ENCODE data around the gene METAP1D. TPM values are rescaled to one million over a fixed set of nuclear protein-coding genes. Genes with fewer than 3 reads are reported as not detected.
"Not testable (repeated sequence)": the region's sequence is repeated elsewhere in the genome, so short reads cannot be mapped to it uniquely, and the experiment has no call there.

The METAP1D gene
- total RNA-seq, 2 donors from 2014 or later = 5.7 to 6.5 TPM

GRCh38 chr2:172046866-172047565 is 47.3 kb downstream of the METAP1D start:
- H3K36me3 Mint-ChIP-seq (ENCODE audit: low read depth) = no peaks in the 10 kb centered on the region
- H3K27ac Mint-ChIP-seq = no peak overlapping the region
- peaks cover 5% of the 10 kb centered on the region for H3K4me1 Mint-ChIP-seq
- DNase-seq = no peak
- no peak for ATAC-seq
- no peak overlapping the region for H3K4me3 Mint-ChIP-seq
- no peaks in the 10 kb centered on the region for H3K27me3 Mint-ChIP-seq
- no peaks in the 10 kb centered on the region for H3K9me3 ChIP-seq (ENCODE audit: control insufficient read depth, low read length, poor library complexity, severe bottlenecking)

DNA sequence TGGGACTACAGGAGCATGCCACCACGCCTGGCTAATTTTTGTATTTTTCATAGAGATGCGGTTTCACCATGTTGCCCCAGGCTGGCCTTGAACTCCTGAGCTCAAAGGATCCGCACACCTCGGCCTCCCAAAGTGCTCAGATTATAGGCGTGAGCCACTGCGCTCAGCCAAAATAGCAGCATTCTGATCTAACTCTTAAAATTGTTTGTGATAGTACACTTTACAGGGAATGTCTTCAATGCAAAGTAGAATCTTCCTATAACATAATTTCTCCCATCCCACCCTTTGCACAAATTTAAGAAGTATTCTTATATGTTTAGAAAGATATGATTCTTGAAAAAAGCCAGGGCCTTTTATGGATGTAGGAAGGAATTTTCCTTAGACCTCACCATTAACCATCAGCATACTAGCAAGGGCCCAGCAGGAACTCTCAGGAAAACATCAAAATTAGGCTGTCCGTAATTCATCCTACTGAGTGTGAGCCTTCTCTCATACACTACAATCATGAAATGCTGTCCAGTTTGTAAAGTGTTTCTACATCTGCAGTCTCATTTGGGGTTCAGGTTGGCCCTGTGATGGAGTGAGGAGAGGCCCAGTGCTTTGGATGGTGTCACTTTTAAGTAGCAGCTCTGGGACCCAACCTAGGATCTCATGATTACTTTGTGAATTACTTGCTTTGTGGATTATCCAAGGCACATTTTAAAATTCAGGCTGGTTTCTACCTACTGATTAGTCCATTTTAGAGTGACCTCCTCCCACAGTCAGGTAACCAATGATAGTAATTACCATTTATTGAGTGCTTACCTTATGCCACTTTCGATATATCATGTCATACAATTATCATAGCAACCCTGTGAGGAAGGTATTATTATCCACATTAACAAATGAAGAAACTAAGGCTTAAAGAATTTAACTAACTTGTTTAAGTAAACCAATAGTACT is 48.1 kb downstream of the METAP1D start:
- no peaks in the 10 kb centered on the region for H3K9me3 ChIP-seq (ENCODE audit: control insufficient read depth, low read length, poor library complexity, severe bottlenecking)
- DNase-seq (no peak), ATAC-seq (no peak)
- Mint-ChIP-seq H3K27ac (no peak overlapping the region), H3K36me3 (ENCODE audit: low read depth) (no peaks in the 10 kb centered on the region), H3K4me3 (no peak overlapping the region), H3K27me3 (no peaks in the 10 kb centered on the region), H3K4me1 (peaks cover 5% of the 10 kb centered on the region)

- Mint-ChIP-seq H3K4me3 (no peak overlapping the region), H3K27ac (no peak overlapping the region), H3K36me3 (ENCODE audit: low read depth) (no peaks in the 10 kb centered on the region), H3K4me1 (peaks cover 5% of the 10 kb centered on the region), H3K27me3 (no peaks in the 10 kb centered on the region)
- DNase-seq (no peak), ATAC-seq (no peak)
- no peaks in the 10 kb centered on the region for H3K9me3 ChIP-seq (ENCODE audit: control insufficient read depth, low read length, poor library complexity, severe bottlenecking)
Observed at GRCh38 chr2:172048508-172049503, 49.1 kb downstream of the METAP1D start.

DNA sequence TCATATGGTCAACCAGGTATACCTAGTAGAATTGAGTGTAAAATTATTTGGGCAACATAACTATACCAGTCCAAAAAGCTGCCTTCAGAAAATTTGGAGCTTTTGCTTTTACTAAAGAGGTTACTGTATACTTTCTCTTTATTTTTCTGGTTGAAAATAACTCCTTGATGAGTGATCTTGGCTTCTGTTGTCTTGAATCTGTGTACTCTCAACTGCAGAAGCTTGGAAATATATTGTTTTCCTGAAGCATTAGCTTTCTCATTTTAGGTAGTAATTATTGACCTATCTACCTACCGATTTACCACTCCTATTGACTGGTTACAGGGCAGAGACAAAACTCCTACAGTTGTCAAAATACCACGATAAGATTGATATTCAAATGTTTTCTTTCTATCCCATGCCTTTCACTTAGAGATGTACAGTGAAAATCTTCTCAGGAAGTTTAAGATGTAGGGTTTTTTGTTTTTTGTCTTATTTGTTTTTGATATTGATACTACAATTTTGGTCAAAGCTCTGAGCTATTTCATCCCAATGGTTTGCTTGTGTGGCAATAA is 49.9 kb downstream of the METAP1D start:
- peaks cover 5% of the 10 kb centered on the region for H3K4me1 Mint-ChIP-seq
- DNase-seq = no peak
- H3K27ac Mint-ChIP-seq = no peak overlapping the region
- no peaks in the 10 kb centered on the region for H3K9me3 ChIP-seq (ENCODE audit: control insufficient read depth, low read length, poor library complexity, severe bottlenecking)
- no peak for ATAC-seq
- H3K36me3 Mint-ChIP-seq (ENCODE audit: low read depth) = no peaks in the 10 kb centered on the region
- no peaks in the 10 kb centered on the region for H3K27me3 Mint-ChIP-seq
- H3K4me3 Mint-ChIP-seq = no peak overlapping the region

DNA sequence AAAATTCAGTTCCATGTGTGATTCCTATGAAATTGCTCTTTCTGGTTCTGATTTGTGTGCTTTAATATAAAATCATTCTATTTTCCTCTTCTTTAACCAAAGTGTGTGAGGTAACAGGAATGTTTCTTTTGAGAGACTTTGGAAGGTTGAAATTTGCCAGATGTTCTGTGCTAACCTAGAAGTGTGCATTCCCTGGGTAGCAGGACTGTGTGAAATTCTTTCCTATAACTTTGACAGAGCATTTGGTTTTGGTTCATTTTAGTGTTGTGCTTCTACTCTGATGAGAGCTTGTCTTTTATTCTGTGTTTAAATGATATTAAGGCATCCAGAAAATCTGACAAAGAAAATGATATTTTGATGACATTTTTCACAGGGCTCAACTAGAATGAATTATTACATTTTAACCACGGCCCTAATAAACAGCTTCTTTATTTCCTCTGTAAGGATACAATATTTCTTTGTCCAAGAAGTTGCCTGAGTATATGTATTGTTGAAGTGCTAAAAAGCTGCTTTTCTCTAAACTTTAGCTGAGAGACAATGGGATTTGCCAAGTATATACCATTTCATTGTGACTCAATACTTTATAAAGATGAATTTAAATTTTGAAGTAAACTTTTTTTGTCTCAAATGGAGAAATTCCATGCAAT is 50.8 kb downstream of the METAP1D start:
- DNase-seq (no peak), ATAC-seq (no peak)
- no peaks in the 10 kb centered on the region for H3K36me3 Mint-ChIP-seq (ENCODE audit: low read depth)
- peaks cover 7% of the 10 kb centered on the region for H3K4me1 Mint-ChIP-seq
- H3K27ac Mint-ChIP-seq = no peak overlapping the region
- no peaks in the 10 kb centered on the region for H3K27me3 Mint-ChIP-seq
- no peak overlapping the region for H3K4me3 Mint-ChIP-seq
- no peaks in the 10 kb centered on the region for H3K9me3 ChIP-seq (ENCODE audit: control insufficient read depth, low read length, poor library complexity, severe bottlenecking)

DNA sequence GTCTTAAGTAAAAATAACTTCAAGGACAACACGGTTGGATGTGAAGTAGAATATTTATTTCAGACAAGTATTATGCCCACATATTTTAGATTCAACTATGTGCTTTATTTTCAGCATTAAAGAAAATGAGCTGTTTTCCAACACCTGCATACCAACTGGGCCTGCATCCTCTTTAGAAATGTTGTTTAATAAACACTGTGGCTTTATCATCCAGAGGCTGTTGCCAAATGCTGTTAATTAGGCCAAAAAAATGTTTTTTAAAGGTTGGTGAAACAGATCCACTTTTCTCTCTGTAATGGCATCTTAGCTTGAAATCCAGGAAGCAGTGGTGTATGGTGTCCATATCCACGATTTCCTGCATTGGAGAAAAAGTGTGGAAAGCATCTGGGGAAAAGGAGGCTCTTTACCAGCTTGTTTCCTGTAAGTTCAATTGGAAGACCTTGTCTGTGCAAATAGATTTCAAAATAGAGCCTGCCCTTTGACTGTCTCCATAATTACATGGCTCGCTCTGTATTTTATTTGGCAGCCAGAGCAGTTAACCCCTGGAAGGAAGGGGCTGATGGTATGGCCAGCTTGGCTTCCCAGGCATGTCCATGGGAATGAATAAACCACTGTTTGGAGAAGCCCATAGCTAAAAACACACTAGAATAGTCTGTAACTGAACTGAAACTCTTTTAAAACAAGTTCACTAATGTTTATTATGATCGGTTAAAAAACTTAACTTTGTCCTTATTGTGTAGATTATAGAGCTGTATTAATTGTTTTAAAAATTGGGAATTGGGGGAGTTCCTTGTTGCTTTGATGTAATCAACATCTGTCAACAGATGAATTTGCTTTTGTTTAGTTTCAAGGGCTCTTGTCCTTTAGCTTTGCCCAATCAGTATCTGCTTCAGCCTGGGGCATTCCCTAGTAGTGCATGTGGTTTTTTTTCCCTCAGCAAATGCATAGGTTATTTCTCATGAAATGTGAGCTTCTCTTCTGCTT is 52.5 kb downstream of the METAP1D start:
- no peaks in the 10 kb centered on the region for H3K36me3 Mint-ChIP-seq (ENCODE audit: low read depth)
- no peak overlapping the region for H3K4me3 Mint-ChIP-seq

GRCh38 chr2:172053486-172053885 is 53.7 kb downstream of the METAP1D start:
- no peaks in the 10 kb centered on the region for H3K9me3 ChIP-seq (ENCODE audit: control insufficient read depth, low read length, poor library complexity, severe bottlenecking)
- peaks cover 3% of the 10 kb centered on the region for H3K4me1 Mint-ChIP-seq
- no peaks in the 10 kb centered on the region for H3K36me3 Mint-ChIP-seq (ENCODE audit: low read depth)
- ATAC-seq (no peak), DNase-seq (no peak)
- no peak overlapping the region for H3K4me3 Mint-ChIP-seq
- H3K27me3 Mint-ChIP-seq = no peaks in the 10 kb centered on the region
- H3K27ac Mint-ChIP-seq = no peak overlapping the region

More for the DNA sequence above, 52.5 kb downstream of the METAP1D start:
- no peaks in the 10 kb centered on the region for H3K27me3 Mint-ChIP-seq
- no peak for DNase-seq
- H3K27ac Mint-ChIP-seq = no peak overlapping the region
- H3K9me3 ChIP-seq (ENCODE audit: control insufficient read depth, low read length, poor library complexity, severe bottlenecking) = no peaks in the 10 kb centered on the region
- H3K4me1 Mint-ChIP-seq = peaks cover 3% of the 10 kb centered on the region
- ATAC-seq = no peak

GRCh38 chr2:172056293-172056692 is 56.5 kb downstream of the METAP1D start:
- no peaks in the 10 kb centered on the region for H3K27me3 Mint-ChIP-seq
- H3K4me3 Mint-ChIP-seq = no peak overlapping the region
- ATAC-seq (no peak), DNase-seq (no peak)
- H3K4me1 Mint-ChIP-seq = peaks cover 3% of the 10 kb centered on the region
- no peaks in the 10 kb centered on the region for H3K9me3 ChIP-seq (ENCODE audit: control insufficient read depth, low read length, poor library complexity, severe bottlenecking)
- H3K27ac Mint-ChIP-seq = no peak overlapping the region
- H3K36me3 Mint-ChIP-seq (ENCODE audit: low read depth) = no peaks in the 10 kb centered on the region

GRCh38 chr2:172058660-172059059 is 58.9 kb downstream of the METAP1D start:
- ATAC-seq = no peak
- no peak for DNase-seq
- Mint-ChIP-seq H3K27ac (no peak overlapping the region), H3K4me1 (peaks cover 3% of the 10 kb centered on the region), H3K4me3 (no peak overlapping the region), H3K27me3 (peaks cover 4% of the 10 kb centered on the region), H3K36me3 (ENCODE audit: low read depth) (peaks cover 2% of the 10 kb centered on the region)
- H3K9me3 ChIP-seq (ENCODE audit: control insufficient read depth, low read length, poor library complexity, severe bottlenecking) = no peaks in the 10 kb centered on the region

DNA sequence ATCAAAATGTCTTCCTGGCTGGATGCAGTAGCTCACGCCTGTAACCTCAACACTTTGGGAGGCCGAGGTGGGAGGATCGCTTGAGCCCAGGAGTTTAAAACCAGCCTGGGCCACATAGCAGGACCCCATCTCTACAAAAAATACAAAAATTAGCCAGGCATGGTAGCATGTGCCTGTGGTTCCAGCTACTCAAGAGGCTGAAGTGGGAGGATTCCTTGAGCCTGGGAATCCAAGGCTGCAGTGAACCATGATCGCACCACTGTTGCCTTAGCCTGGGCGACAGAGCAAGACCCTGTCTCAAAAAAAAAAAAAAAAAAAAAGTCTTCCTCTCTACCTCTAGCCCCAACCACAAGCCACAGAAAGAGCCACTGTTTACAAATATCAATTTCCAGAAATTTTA is 60.4 kb downstream of the METAP1D start:
- not testable (repeated sequence) for H3K9me3 ChIP-seq (ENCODE audit: control insufficient read depth, low read length, poor library complexity, severe bottlenecking); H3K27ac Mint-ChIP-seq; H3K4me1 Mint-ChIP-seq; H3K36me3 Mint-ChIP-seq (ENCODE audit: low read depth); H3K4me3 Mint-ChIP-seq; ATAC-seq; H3K27me3 Mint-ChIP-seq; DNase-seq

DNA sequence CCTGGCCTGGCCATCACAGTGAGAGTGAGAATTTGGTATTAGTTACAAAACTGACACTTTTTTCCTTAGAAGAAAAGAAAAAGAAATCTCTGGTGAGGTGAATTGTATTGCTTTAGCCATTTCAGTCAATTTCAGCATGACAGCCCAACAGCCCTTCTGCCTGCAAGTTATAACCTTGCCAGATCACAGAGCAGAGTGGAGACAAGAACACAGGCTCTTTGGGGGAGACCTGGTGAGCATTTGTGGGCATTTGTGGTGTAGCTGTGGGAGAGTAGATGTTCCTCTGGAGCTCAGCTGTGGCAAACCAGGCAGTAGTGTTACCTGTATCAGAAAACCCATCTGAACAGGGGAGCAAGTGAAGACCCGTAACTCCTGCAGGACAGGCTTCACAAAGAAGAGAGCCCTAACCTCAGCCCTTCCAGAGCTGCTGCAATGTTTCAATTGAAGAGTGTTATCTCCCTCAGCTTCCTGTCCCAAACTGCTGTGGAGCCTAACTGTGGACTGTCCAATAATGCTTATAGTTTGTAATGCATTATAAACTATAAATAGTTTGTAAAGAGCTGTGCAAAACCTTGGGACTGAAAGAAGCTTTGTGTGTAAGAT is 62.8 kb downstream of the METAP1D start:
- Mint-ChIP-seq H3K36me3 (ENCODE audit: low read depth) (peaks cover 3% of the 10 kb centered on the region), H3K4me3 (no peak overlapping the region), H3K27ac (no peak overlapping the region), H3K27me3 (peaks cover 4% of the 10 kb centered on the region), H3K4me1 (no peaks in the 10 kb centered on the region)
- no peaks in the 10 kb centered on the region for H3K9me3 ChIP-seq (ENCODE audit: control insufficient read depth, low read length, poor library complexity, severe bottlenecking)
- ATAC-seq (no peak), DNase-seq (no peak)
